Loucy (cell line): ENCODE measurements around the gene PNPLA2.

Source experiments
- H2AFZ ChIP-seq: fragments of 200-600 bp; sonication (generic); 2 replicates; pipeline ENCODE4 v1.6.0; 2016; ENCODE audit warnings: antibody characterized with exemption, mild to moderate bottlenecking, low read length, moderate library complexity
- H3F3A ChIP-seq: fragments of 200-600 bp; 2 replicates; pipeline ENCODE4 v1.6.0; 2016; ENCODE audit warnings: antibody characterized with exemption, low read depth, mild to moderate bottlenecking
- H3K27me3 ChIP-seq: fragments of 200-600 bp; sonication (generic); 2 replicates; pipeline ENCODE4 v1.6.1; 2014; ENCODE audit warnings: low read length, mild to moderate bottlenecking; ENCODE audit not compliant: insufficient read depth, poor library complexity, severe bottlenecking
- H3K36me3 ChIP-seq: fragments of 200-600 bp; sonication (generic); 2 replicates; pipeline ENCODE4 v1.6.1; 2016; ENCODE audit warnings: low read length; ENCODE audit not compliant: insufficient read depth
- H3K4me1 ChIP-seq: fragments of 200-600 bp; sonication (generic); 2 replicates; pipeline ENCODE4 v1.5.1; 2014; ENCODE audit warnings: low read length, mild to moderate bottlenecking; ENCODE audit not compliant: insufficient read depth, poor library complexity, severe bottlenecking
- H3K4me2 ChIP-seq: fragments of 200-600 bp; sonication (generic); 2 replicates; pipeline ENCODE4 v1.6.0; 2014; ENCODE audit warnings: antibody characterized with exemption, low read length, low read depth, mild to moderate bottlenecking; ENCODE audit not compliant: poor library complexity, severe bottlenecking
- H3K4me3 ChIP-seq: fragments of 200-600 bp; sonication (generic); 2 replicates; pipeline ENCODE4 v1.5.1; 2014; ENCODE audit warnings: low read length, mild to moderate bottlenecking, mixed read lengths; ENCODE audit not compliant: poor library complexity, severe bottlenecking
- H3K79me2 ChIP-seq: fragments of 200-600 bp; sonication (generic); 2 replicates; pipeline ENCODE4 v1.6.1; 2014; ENCODE audit warnings: low read length; ENCODE audit not compliant: insufficient read depth
- H3K9ac ChIP-seq: fragments of 200-600 bp; sonication (generic); 2 replicates; pipeline ENCODE4 v1.6.0; 2014; ENCODE audit warnings: mild to moderate bottlenecking, low read depth, low read length, moderate library complexity; ENCODE audit not compliant: poor library complexity, severe bottlenecking
- H3K9me2 ChIP-seq: fragments of 200-600 bp; sonication (generic); replicated peaks from 2 replicates; pipeline ENCODE4 v1.6.1; 2016; ENCODE audit warnings: low read depth, low read length, mixed read lengths
- H3K9me3 ChIP-seq: fragments of 200-600 bp; sonication (generic); 2 replicates; pipeline ENCODE4 v1.6.1; 2014; ENCODE audit warnings: mild to moderate bottlenecking, antibody characterized with exemption, low read length, low read depth; ENCODE audit not compliant: insufficient read depth
- H4K20me1 ChIP-seq: fragments of 200-600 bp; sonication (generic); 2 replicates; pipeline ENCODE4 v1.6.0; 2014; ENCODE audit warnings: antibody characterized with exemption, low read length, mild to moderate bottlenecking; ENCODE audit not compliant: insufficient read depth, poor library complexity, severe bottlenecking
- EZH2phosphoT487 ChIP-seq: fragments of 200-600 bp; IDR thresholded peaks from 2 replicates; pipeline ENCODE4 v1.6.1; 2018; ENCODE audit warnings: antibody characterized with exemption, mild to moderate bottlenecking, moderate library complexity, borderline replicate concordance
- TF ChIP-seq, protein P1 (sequence below): fragments of 200-600 bp; sonication (generic); conservative IDR thresholded peaks from 2 replicates; pipeline ENCODE4 v1.5.1; 2014; ENCODE audit warnings: mild to moderate bottlenecking, antibody characterized with exemption, low read length

PNPLA2 gene

DNA sequence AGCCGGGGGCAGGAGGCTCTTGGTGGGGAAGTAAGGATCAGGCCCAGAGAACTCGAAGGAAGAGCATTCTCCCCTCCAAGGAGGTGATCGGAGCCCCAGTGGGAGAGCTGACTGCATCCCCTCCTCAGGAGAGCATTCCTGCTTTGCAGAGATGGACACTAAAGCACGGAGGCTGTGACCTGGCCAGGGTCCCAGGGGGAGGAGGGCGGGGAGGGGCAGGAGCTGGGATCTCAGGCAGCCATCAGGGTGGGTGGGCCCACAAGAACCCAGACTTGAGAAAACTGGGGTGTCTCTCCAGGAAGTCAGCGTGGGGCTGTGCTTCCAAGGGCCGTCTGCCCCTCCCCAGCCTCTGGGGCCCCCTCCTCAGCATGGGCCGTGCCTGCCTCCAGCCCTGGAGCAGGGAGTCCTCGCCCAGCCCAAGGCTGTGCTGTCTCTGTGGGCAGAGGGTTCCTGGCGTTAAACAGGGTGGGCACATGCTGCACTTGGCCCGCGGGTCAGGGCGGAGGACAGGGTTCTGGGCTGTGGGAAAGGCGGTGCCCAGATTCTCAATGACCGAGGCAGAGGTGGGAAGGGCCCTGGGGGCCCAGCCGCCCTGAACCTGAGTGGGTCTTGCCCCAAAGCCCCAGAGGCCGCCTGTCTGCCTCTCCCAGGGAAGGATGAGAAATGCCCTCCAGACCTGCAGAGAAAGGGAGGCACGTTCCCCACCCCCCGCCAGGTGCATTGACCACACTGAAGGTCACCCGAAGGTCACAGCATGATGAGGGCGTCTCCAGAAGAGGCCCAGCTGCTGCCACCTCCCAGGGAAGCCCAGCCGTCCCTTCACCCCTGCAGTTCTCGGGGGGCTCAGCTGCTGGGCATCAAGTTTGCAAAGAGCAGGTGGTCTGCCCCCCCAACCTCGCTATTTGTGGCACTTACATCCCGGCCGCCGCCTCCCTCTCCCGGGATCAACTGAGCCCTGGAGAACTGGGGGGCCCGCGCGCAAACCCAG is 29.5 kb upstream of the PNPLA2 start:
- TF ChIP-seq, protein P1, sequence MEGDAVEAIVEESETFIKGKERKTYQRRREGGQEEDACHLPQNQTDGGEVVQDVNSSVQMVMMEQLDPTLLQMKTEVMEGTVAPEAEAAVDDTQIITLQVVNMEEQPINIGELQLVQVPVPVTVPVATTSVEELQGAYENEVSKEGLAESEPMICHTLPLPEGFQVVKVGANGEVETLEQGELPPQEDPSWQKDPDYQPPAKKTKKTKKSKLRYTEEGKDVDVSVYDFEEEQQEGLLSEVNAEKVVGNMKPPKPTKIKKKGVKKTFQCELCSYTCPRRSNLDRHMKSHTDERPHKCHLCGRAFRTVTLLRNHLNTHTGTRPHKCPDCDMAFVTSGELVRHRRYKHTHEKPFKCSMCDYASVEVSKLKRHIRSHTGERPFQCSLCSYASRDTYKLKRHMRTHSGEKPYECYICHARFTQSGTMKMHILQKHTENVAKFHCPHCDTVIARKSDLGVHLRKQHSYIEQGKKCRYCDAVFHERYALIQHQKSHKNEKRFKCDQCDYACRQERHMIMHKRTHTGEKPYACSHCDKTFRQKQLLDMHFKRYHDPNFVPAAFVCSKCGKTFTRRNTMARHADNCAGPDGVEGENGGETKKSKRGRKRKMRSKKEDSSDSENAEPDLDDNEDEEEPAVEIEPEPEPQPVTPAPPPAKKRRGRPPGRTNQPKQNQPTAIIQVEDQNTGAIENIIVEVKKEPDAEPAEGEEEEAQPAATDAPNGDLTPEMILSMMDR = no peak
- no peak for TF ChIP-seq EZH2phosphoT487
- Histone ChIP-seq H3K36me3 (no peaks in the 10 kb centered on the region), H3K9me3 (no peaks in the 10 kb centered on the region), H3K4me1 (no peaks in the 10 kb centered on the region), H3K27me3 (no peaks in the 10 kb centered on the region), H3F3A (no peaks in the 10 kb centered on the region), H4K20me1 (no peaks in the 10 kb centered on the region), H3K4me2 (no peak overlapping the region), H3K79me2 (no peaks in the 10 kb centered on the region), H2AFZ (no peak overlapping the region), H3K4me3 (no peak overlapping the region), H3K9ac (no peak overlapping the region), H3K9me2 (no peaks in the 10 kb centered on the region)

DNA sequence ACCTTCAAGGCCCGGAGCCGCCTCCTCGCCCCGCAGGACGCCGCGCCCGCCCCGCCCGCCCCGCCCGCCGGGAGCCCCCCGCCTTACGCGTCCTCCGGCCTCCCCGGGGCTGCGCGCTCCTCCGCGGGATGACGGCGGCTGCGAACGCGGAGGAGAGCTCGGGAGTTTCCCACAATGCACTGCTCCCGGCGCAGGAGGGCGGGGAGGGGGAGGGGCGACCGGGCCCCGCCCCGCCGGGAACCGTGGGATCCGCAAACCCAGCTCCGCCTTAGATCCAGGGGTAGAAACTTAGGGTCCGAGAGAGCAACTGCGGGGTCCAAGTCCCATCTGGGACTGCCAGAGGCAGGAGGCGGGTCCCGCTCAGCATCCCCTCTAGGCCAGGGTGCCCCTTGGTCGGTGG is 28.8 kb upstream of the PNPLA2 start, which contains the start of gene CEND1:
CEND1 (minus strand) TSS at position 148 of the 400 bp plus-strand sequence. CDS start 1,514 bp downstream, outside the sequence.
- no peak for TF ChIP-seq EZH2phosphoT487
- TF ChIP-seq, protein P1 = no peak
- H4K20me1 ChIP-seq = no peaks in the 10 kb centered on the region
- H3K9me3 ChIP-seq = no peaks in the 10 kb centered on the region
- no peaks in the 10 kb centered on the region for H3K9me2 ChIP-seq
- H2AFZ ChIP-seq = no peak within 1 kb of the TSS
- H3K4me2 ChIP-seq = no peak within 1 kb of the TSS
- no peak within 1 kb of the TSS for H3K4me3 ChIP-seq
- H3K36me3 ChIP-seq = no peaks in the 10 kb centered on the region
- peaks cover 6% of the 10 kb centered on the region; the same call in 1 of the 2 replicates for H3K79me2 ChIP-seq
- peaks cover 4% of the 10 kb centered on the region for H3K4me1 ChIP-seq
- no peaks in the 10 kb centered on the region for H3K27me3 ChIP-seq
- no peak within 1 kb of the TSS for H3K9ac ChIP-seq
- no peaks in the 10 kb centered on the region for H3F3A ChIP-seq

DNA sequence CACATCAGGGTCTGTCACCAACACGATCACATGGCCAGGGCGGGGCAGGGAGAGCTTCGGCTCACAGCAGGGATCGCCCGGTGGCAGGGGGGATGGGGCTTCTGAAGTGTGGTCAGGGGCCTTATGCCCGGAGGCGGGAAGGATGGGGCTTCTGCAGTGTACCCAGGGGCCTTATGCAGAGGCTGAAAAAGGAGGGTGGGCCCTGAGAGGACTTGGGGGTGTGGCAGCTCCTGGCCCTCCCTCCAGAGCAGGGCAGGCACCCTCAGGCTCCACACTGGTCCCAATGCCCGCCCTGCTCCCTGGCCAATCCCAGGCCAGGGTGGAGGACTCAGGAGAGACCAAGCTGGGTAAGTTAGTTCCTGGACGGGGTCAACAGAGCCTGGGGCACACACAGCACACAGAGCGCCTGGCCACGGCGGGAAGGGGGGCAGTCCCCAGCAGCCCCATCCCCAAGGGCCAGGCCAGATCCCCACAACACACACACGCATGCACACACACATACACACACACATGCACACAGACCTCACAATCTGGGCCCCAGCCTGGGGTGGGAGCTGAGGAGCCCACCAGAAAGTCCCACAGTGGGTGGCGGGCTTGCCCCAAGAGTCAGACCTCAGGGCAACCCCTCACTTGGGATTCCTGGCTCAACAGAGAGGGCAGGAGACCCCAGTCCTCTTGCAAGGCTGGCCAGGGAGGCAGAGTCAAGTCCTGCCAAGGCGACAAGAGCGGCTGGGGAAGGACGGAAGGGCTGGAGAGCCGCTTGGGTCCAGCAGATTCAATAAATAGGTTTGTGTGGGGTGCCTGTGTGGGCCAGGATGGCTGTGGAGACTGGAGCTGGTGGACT is 27.8 kb upstream of the PNPLA2 start:
- no peak overlapping the region for H3K4me3 ChIP-seq
- peaks cover 4% of the 10 kb centered on the region for H4K20me1 ChIP-seq
- no peaks in the 10 kb centered on the region for H3K27me3 ChIP-seq
- peaks cover 8% of the 10 kb centered on the region for H3K4me1 ChIP-seq
- no peaks in the 10 kb centered on the region for H3K36me3 ChIP-seq
- peaks cover 10% of the 10 kb centered on the region; the same call in 1 of the 2 replicates for H3K79me2 ChIP-seq
- H3K9me3 ChIP-seq = no peaks in the 10 kb centered on the region
- H3K4me2 ChIP-seq = no peak overlapping the region
- TF ChIP-seq EZH2phosphoT487 = no peak
- TF ChIP-seq, protein P1 = no peak
- H2AFZ ChIP-seq = no peak overlapping the region
- no peaks in the 10 kb centered on the region for H3K9me2 ChIP-seq
- no peak overlapping the region for H3K9ac ChIP-seq
- no peaks in the 10 kb centered on the region for H3F3A ChIP-seq
